Mucosa of descending colon (tissue), 3 donors: ENCODE data around the gene GAK. TPM values are rescaled to one million over a fixed set of nuclear protein-coding genes. Genes with fewer than 3 reads are reported as not detected.
A peak's percentile ranks its signal among the peaks of the same experiment; 100 is the strongest.
"Not testable (repeated sequence)": the region's sequence is repeated elsewhere in the genome, so short reads cannot be mapped to it uniquely, and the experiment has no call there.

Experiments used
- ATAC-seq: fragments of 200-7000 bp; cut with Tn5 transposase; one replicate; pipeline ENCODE4 v1.9.1; 2020; ENCODE audit warnings: mild to moderate bottlenecking, moderate library complexity
- DNase-seq, 3 donors: peaks; one replicate each; pipeline ENCODE4 v3.0.0-alpha.2; 2020
- H3K36me3 ChIP-seq: fragments of 200-600 bp; one replicate; pipeline ENCODE4 v1.8.0; 2021; ENCODE audit warnings: low read depth, mild to moderate bottlenecking
- H3K4me1 ChIP-seq: fragments of 200-600 bp; one replicate; pipeline ENCODE4 v1.8.0; 2021; ENCODE audit warnings: low read depth, mild to moderate bottlenecking
- H3K4me3 ChIP-seq: fragments of 200-600 bp; one replicate; pipeline ENCODE4 v1.8.0; 2021; ENCODE audit warnings: mild to moderate bottlenecking
- H3K9me3 ChIP-seq: fragments of 200-600 bp; one replicate; pipeline ENCODE4 v1.8.0; 2021; ENCODE audit warnings: mild to moderate bottlenecking
- CTCF ChIP-seq: fragments of 200-600 bp; IDR thresholded peaks from one replicate; pipeline ENCODE4 v1.8.0; 2022; ENCODE audit warnings: antibody characterized with exemption, mild to moderate bottlenecking
- intact Hi-C, 2 donors: fragments of 100-400 bp; cut with DNase I in 1 of 2; cut with micrococcal nuclease in 1 of 2; formaldehyde crosslinking; loops; one replicate each; pipeline versions ENCODE4 v1.11.0 to v1.11.1; 2022; cut with DNase I, micrococcal nuclease
- total RNA-seq, 3 donors: library from RNA; stranded (reverse); fragmentation: NEBNext Ultra II Directional in 2 of 3; extraction: Animal tissue kit (Norgen Biotek cat#: 25700) in 2 of 3; gene quantifications; one replicate each; pipeline versions ENCODE4 v1.2.1 to v1.2.4, GENCODE V29; 2021 to 2023
- donor health status: DM: no; HTN: no; CAD: no; lungs with moderate emphysema.
- donor health status: DM: no; HTN: no; CAD: no.
- donor health status: DM: no; HTN: yes; CAD: no.

The GAK gene
- total RNA-seq, 3 donors from 2014 or later: 155 to 259 (median 244) TPM

- Histone ChIP-seq H3K4me1 (peaks cover 32% of the 10 kb centered on the region), H3K36me3 (no peaks in the 10 kb centered on the region), H3K4me3 (peak overlapping the region; percentile 99), H3K9me3 (no peaks in the 10 kb centered on the region)
- no peak for DNase-seq
- intact Hi-C loops: no loop called here
- ATAC-seq: peak; percentile 7
- no peak for TF ChIP-seq CTCF
Observed at GRCh38 chr4:932713-933070, 576 bp upstream of the GAK start.

- TF ChIP-seq CTCF: no peak
- H3K9me3 ChIP-seq: no peaks in the 10 kb centered on the region
- ATAC-seq: peak; percentile 28
- intact Hi-C loops: no loop called here
- H3K4me1 ChIP-seq: peaks cover 32% of the 10 kb centered on the region
- peak overlapping the region; percentile 99 for H3K4me3 ChIP-seq
- H3K36me3 ChIP-seq: no peaks in the 10 kb centered on the region
- peak in 2 of 3 donors; percentile 38 to 75 for DNase-seq
Observed at GRCh38 chr4:931194-931959, 739 bp downstream of the GAK start.

- DNase-seq (peak in 1 of 3 donors; percentile 36), ATAC-seq (peak; percentile 46)
- intact Hi-C loops: no loop called here
- Histone ChIP-seq H3K36me3 (no peaks in the 10 kb centered on the region), H3K4me1 (peaks cover 34% of the 10 kb centered on the region), H3K9me3 (no peaks in the 10 kb centered on the region), H3K4me3 (no peak overlapping the region)
- TF ChIP-seq CTCF: no peak
Observed at GRCh38 chr4:930827-931193, 1.3 kb downstream of the GAK start.

GRCh38 chr4:930028-930551 is 2.0 kb downstream of the GAK start:
- DNase-seq (peak in 1 of 3 donors; percentile 35), ATAC-seq (peak; percentile 19)
- Histone ChIP-seq H3K9me3 (no peaks in the 10 kb centered on the region), H3K36me3 (no peaks in the 10 kb centered on the region), H3K4me1 (peaks cover 34% of the 10 kb centered on the region), H3K4me3 (no peak overlapping the region)
- intact Hi-C loops: no loop called here
- no peak for TF ChIP-seq CTCF

GRCh38 chr4:929096-929765 is 2.9 kb downstream of the GAK start:
- H3K36me3 ChIP-seq: no peaks in the 10 kb centered on the region
- no peak for TF ChIP-seq CTCF
- H3K4me3 ChIP-seq: no peak overlapping the region
- DNase-seq (no peak), ATAC-seq (no peak)
- H3K9me3 ChIP-seq: no peaks in the 10 kb centered on the region
- intact Hi-C loops: no loop called here
- peaks cover 35% of the 10 kb centered on the region for H3K4me1 ChIP-seq

- H3K9me3 ChIP-seq, intact Hi-C loops, H3K36me3 ChIP-seq, ATAC-seq, H3K4me3 ChIP-seq: not testable (repeated sequence)
- peak in 1 of 3 donors; percentile 34 for DNase-seq
- H3K4me1 ChIP-seq: peaks cover 28% of the 10 kb centered on the region
Observed at GRCh38 chr4:927566-927965, 4.5 kb downstream of the GAK start.
